ENCODE data around the gene PRSS16. TPM values are rescaled to one million over a fixed set of nuclear protein-coding genes. Genes with fewer than 3 reads are reported as not detected.
"Not testable (repeated sequence)": the region's sequence is repeated elsewhere in the genome, so short reads cannot be mapped to it uniquely, and the experiment has no call there.

The PRSS16 gene
- total RNA-seq, 2 experiments from 2014 or later = 1.5 to 2.0 TPM

DNA sequence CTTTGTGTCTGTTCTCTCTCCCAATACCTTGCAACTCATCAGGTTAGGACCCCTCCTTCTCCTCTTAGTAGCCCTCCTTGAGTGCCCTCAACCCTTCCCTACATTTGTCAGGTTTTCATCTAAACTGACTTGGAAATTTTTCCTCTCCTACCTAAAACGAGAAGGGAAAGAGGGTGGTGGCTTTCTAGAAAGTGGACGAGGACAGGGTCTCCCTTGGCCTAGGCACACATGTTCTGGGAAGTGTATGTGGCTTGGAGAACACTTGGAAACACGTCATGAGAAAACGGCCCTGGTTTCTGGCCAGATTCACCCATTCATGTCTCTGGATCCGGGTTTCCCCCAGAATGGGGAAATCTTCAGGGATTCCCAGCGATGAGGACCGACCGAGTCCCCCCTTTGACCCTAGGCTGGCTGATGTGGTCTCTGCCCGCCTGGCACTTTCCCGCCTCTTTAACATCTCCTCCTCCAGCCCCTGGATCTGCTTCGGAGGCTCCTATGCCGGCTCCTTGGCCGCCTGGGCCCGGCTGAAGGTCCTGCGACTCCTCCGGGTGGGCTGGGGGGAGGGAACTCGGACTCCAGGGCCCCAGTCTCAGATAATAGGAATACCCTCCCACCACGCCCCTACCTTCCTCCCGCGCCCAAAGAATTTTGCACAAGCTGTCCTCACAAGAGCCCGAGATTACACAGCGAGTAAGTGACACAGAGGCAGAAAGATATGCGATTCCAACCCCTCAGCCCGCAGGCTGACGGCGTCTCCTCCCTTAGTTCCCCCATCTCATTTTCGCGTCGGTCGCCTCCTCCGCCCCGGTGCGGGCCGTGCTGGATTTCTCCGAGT, 3.0 kb downstream of the PRSS16 start:
- no peaks in the 10 kb centered on the region for H3K36me3 Mint-ChIP-seq (ENCODE audit: low read depth)
- ChIA-PET CTCF (interaction anchor here (1.6 kb wide), 1 partner anchor 307 kb away, joined by 3 read pairs; no protein-coding TSS in a partner anchor), POLR2A (no interaction called here)
- ATAC-seq (no peak), DNase-seq (no peak)
- peaks cover 42% of the 10 kb centered on the region for H3K27me3 Mint-ChIP-seq
- H3K4me1 Mint-ChIP-seq = peaks cover 10% of the 10 kb centered on the region
- peak overlapping the region; percentile 23 for H3K27ac Mint-ChIP-seq
- peak overlapping the region; percentile 80 for H3K4me3 Mint-ChIP-seq
- H3K9me3 Mint-ChIP-seq (ENCODE audit: low read depth) = no peaks in the 10 kb centered on the region
- intact Hi-C loops (cut with DNase I, micrococcal nuclease) = loop anchor here in 1 of 2 experiments (1.0 kb wide), 1 partner anchor 73 kb away; no protein-coding TSS in a partner anchor

- Mint-ChIP-seq H3K36me3 (ENCODE audit: low read depth) (no peaks in the 10 kb centered on the region), H3K27me3 (peaks cover 48% of the 10 kb centered on the region), H3K4me1 (peaks cover 10% of the 10 kb centered on the region), H3K4me3 (peak overlapping the region; percentile 80), H3K9me3 (ENCODE audit: low read depth) (no peaks in the 10 kb centered on the region), H3K27ac (peak overlapping the region; percentile 23)
- intact Hi-C loops (cut with DNase I, micrococcal nuclease) = loop anchor here in 1 of 2 experiments (1.0 kb wide), 1 partner anchor 74 kb away; no protein-coding TSS in a partner anchor
- ChIA-PET POLR2A (interaction anchor here (0.6 kb wide), 1 partner anchor 656 kb away, joined by 4 read pairs; no protein-coding TSS in a partner anchor), CTCF (interaction anchor here (0.6 to 1.6 kb wide), 7 partner anchors 9 to 909 kb away, joined by 3 to 7 read pairs (median 3); no protein-coding TSS in a partner anchor)
- ATAC-seq (peak; percentile 86), DNase-seq (peak; percentile 86)
Measured at GRCh38 chr6:27251112-27251605, 3.7 kb downstream of the PRSS16 start.

- CTCF ChIA-PET = interaction anchor here (0.5 to 1.6 kb wide), 8 partner anchors 10 to 910 kb away, joined by 3 to 7 read pairs (median 3); no protein-coding TSS in a partner anchor
- peaks cover 52% of the 10 kb centered on the region for H3K27me3 Mint-ChIP-seq
- H3K27ac Mint-ChIP-seq = no peak overlapping the region
- POLR2A ChIA-PET = interaction anchor here (0.6 kb wide), 1 partner anchor 657 kb away, joined by 4 read pairs; no protein-coding TSS in a partner anchor
- no peaks in the 10 kb centered on the region for H3K9me3 Mint-ChIP-seq (ENCODE audit: low read depth)
- DNase-seq (peak; percentile 88), ATAC-seq (peak; percentile 96)
- peaks cover 10% of the 10 kb centered on the region for H3K4me1 Mint-ChIP-seq
- H3K36me3 Mint-ChIP-seq (ENCODE audit: low read depth) = no peaks in the 10 kb centered on the region
- intact Hi-C loops (cut with DNase I, micrococcal nuclease) = loop anchor here in 1 of 2 experiments (1.0 kb wide), 1 partner anchor 74 kb away; no protein-coding TSS in a partner anchor
- peak overlapping the region; percentile 80 for H3K4me3 Mint-ChIP-seq
Measured at GRCh38 chr6:27251606-27252251, 4.2 kb downstream of the PRSS16 start.

- DNase-seq (no peak), ATAC-seq (no peak)
- CTCF ChIA-PET = interaction anchor here (0.6 kb wide), 1 partner anchor 382 kb away, joined by 3 read pairs; no protein-coding TSS in a partner anchor
- Mint-ChIP-seq H3K27ac (no peak overlapping the region), H3K27me3 (peaks cover 63% of the 10 kb centered on the region), H3K4me1 (peaks cover 10% of the 10 kb centered on the region), H3K36me3 (ENCODE audit: low read depth) (no peaks in the 10 kb centered on the region), H3K9me3 (ENCODE audit: low read depth) (no peaks in the 10 kb centered on the region), H3K4me3 (no peak overlapping the region)
- POLR2A ChIA-PET = no interaction called here
- intact Hi-C loops (cut with DNase I, micrococcal nuclease) = no loop called here
Measured at GRCh38 chr6:27254566-27254965, 7.1 kb downstream of the PRSS16 start.

DNA sequence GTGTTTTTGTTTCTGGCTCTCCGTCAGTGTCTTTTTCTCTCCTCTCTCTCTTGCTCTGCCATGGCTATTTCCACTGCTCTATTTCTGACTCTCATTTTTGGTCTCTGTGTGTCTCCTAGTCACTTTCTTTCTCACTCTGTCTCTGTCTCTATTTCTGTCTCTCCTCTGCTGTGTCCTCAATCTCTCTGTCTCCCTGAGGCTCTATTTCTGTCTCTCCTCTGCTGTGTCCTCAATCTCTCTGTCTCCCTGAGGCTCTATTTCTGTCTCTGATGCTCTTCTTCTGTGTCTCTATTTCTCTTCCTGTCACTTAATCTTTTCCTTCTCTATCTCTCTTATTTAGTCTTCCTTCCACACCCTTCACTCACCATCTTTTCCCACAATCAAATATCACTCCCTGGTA, 8.4 kb downstream of the PRSS16 start:
- Mint-ChIP-seq H3K4me3 (no peak overlapping the region), H3K27ac (no peak overlapping the region), H3K36me3 (ENCODE audit: low read depth) (no peaks in the 10 kb centered on the region), H3K4me1 (peaks cover 7% of the 10 kb centered on the region), H3K9me3 (ENCODE audit: low read depth) (no peaks in the 10 kb centered on the region), H3K27me3 (peaks cover 59% of the 10 kb centered on the region)
- POLR2A ChIA-PET = no interaction called here
- intact Hi-C loops (cut with DNase I, micrococcal nuclease) = no loop called here
- CTCF ChIA-PET = interaction anchor here (0.6 to 1.1 kb wide), 2 partner anchors 9 to 15 kb away, joined by 4 read pairs; no protein-coding TSS in a partner anchor
- no peak for DNase-seq
- ATAC-seq = no peak

- POLR2A ChIA-PET = no interaction called here
- CTCF ChIA-PET = interaction anchor here (1.5 kb wide), 1 partner anchor 9 kb away, joined by 4 read pairs; no protein-coding TSS in a partner anchor
- peaks cover 51% of the 10 kb centered on the region for H3K27me3 Mint-ChIP-seq
- H3K36me3 Mint-ChIP-seq (ENCODE audit: low read depth) = no peaks in the 10 kb centered on the region
- H3K4me1 Mint-ChIP-seq = no peaks in the 10 kb centered on the region
- ATAC-seq (no peak), DNase-seq (no peak)
- H3K4me3 Mint-ChIP-seq = no peak overlapping the region
- intact Hi-C loops (cut with DNase I, micrococcal nuclease) = no loop called here
- H3K9me3 Mint-ChIP-seq (ENCODE audit: low read depth) = no peaks in the 10 kb centered on the region
- H3K27ac Mint-ChIP-seq = no peak overlapping the region
Measured at GRCh38 chr6:27260369-27260768, 12.9 kb downstream of the PRSS16 start.

- peaks cover 47% of the 10 kb centered on the region for H3K27me3 Mint-ChIP-seq
- intact Hi-C loops (cut with DNase I, micrococcal nuclease) = no loop called here
- DNase-seq = no peak
- ChIA-PET POLR2A (no interaction called here), CTCF (interaction anchor here (0.7 to 1.5 kb wide), 2 partner anchors 9 to 23 kb away, joined by 3 to 4 read pairs; no protein-coding TSS in a partner anchor)
- no peaks in the 10 kb centered on the region for H3K9me3 Mint-ChIP-seq (ENCODE audit: low read depth)
- no peak overlapping the region for H3K27ac Mint-ChIP-seq
- no peak overlapping the region for H3K4me3 Mint-ChIP-seq
- H3K4me1 Mint-ChIP-seq = no peaks in the 10 kb centered on the region
- no peaks in the 10 kb centered on the region for H3K36me3 Mint-ChIP-seq (ENCODE audit: low read depth)
- no peak for ATAC-seq
Measured at GRCh38 chr6:27260836-27261375, 13.4 kb downstream of the PRSS16 start.

DNA sequence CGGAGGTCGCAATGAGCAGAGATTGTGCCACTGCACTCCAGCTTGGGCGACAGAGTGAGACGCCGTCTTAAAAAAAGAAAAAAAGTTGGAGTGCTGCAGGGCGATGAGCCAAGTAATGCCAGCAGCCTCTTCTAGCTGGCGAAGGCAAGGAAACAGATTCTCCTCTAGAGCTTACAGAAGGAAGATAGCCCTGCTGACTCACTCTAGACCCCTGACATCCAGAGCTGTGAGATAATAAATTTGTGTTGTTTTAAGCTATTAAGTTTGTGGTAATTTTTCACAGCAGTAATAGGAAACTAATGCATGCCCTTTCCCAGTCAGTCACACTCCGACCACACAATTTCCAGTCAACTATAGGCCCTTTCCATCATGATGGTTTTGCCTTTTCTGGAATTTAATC, 16.4 kb downstream of the PRSS16 start:
- H3K9me3 Mint-ChIP-seq (ENCODE audit: low read depth) = no peaks in the 10 kb centered on the region
- DNase-seq = no peak
- no peak for ATAC-seq
- intact Hi-C loops (cut with DNase I, micrococcal nuclease) = no loop called here
- no peaks in the 10 kb centered on the region for H3K36me3 Mint-ChIP-seq (ENCODE audit: low read depth)
- ChIA-PET CTCF (interaction anchor here (0.6 to 1.0 kb wide), 3 partner anchors 29 to 232 kb away, joined by 3 read pairs; no protein-coding TSS in a partner anchor), POLR2A (no interaction called here)
- peaks cover 46% of the 10 kb centered on the region for H3K27me3 Mint-ChIP-seq
- no peak overlapping the region for H3K4me3 Mint-ChIP-seq
- no peak overlapping the region for H3K27ac Mint-ChIP-seq
- peaks cover 3% of the 10 kb centered on the region for H3K4me1 Mint-ChIP-seq

DNA sequence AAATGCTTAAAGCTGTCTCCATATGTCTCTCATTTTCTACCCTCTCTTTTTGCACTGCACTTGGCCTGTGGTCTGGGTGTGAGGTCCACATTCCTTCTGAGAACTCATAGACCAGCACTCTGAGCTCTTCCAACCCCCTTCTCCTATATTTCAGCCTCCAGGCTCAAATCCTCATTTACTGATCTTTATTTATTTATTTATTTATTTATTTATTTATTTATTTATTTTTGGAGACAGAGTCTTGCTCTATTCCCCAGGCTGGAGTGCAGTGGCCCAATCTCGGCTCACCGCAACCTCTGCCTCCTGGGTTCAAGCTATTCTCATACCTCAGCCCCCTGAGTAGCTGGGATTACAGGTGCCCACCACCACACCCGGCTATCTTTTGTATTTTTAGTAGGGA, 19.5 kb downstream of the PRSS16 start:
- ATAC-seq; H3K27ac Mint-ChIP-seq; H3K4me1 Mint-ChIP-seq; H3K9me3 Mint-ChIP-seq (ENCODE audit: low read depth); H3K4me3 Mint-ChIP-seq; H3K36me3 Mint-ChIP-seq (ENCODE audit: low read depth); DNase-seq; CTCF ChIA-PET; intact Hi-C loops (cut with DNase I, micrococcal nuclease); POLR2A ChIA-PET: not testable (repeated sequence)
- peaks cover 40% of the 10 kb centered on the region for H3K27me3 Mint-ChIP-seq

DNA sequence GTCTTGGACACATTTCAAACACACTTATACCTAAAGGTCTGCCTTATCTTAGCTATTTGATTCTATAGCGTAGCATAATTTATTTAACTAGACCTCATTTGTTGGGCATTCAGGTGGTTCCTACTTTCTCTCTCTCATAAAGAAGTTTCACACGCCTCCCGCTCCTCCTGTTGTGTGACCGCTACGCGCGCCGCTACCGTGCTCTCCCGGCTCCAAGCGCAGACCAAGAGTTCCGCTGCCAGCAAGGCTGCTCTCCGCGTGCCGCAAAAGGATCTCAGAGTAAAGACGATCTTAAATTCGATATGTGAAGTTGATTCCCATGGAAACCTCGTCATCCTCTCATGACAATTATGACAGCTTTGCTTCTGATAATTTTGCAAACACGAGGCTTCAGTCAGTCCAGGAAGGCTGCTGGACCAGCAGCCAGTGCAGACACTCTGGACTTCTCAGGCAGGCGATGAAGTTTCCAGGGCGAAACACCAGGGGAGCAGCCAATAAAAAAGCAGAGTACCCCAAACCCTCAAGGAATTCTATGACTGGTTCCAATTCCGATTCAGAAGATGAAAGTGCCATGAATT, 20.4 kb downstream of the PRSS16 start:
- DNase-seq (no peak), ATAC-seq (no peak)
- Mint-ChIP-seq H3K4me3 (peak overlapping the region; percentile 1), H3K4me1 (peaks cover 3% of the 10 kb centered on the region), H3K36me3 (ENCODE audit: low read depth) (no peaks in the 10 kb centered on the region), H3K9me3 (ENCODE audit: low read depth) (no peaks in the 10 kb centered on the region), H3K27me3 (peaks cover 45% of the 10 kb centered on the region), H3K27ac (no peak overlapping the region)
- intact Hi-C loops (cut with DNase I, micrococcal nuclease) = no loop called here
- POLR2A ChIA-PET = no interaction called here
- CTCF ChIA-PET = no interaction called here

DNA sequence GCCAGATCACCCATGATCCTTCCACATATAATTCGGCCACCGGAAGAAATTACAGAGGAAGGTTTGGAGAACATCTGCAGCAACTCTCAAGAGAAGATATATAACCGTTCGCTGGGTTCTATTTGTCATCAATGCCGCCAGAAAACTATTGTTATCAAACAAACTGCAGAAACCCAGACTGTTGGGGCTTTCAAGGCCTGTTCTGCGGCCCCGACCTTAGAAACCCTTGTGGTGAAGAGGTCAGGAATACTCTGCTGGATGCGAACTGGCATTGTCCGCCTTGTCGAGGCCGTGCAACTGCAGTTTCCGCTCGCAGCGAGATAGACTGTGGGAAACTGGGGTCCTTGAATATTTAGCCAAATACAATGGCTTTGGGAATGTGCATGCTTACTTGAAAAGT, 21.3 kb downstream of the PRSS16 start:
- Mint-ChIP-seq H3K9me3 (ENCODE audit: low read depth) (no peaks in the 10 kb centered on the region), H3K4me1 (peaks cover 3% of the 10 kb centered on the region), H3K27ac (no peak overlapping the region), H3K36me3 (ENCODE audit: low read depth) (no peaks in the 10 kb centered on the region), H3K4me3 (no peak overlapping the region), H3K27me3 (peaks cover 50% of the 10 kb centered on the region)
- intact Hi-C loops (cut with DNase I, micrococcal nuclease) = no loop called here
- ATAC-seq (no peak), DNase-seq (no peak)
- CTCF ChIA-PET = no interaction called here
- POLR2A ChIA-PET = no interaction called here

Data from activated CD4-positive, alpha-beta T cell treated with anti-CD3 and anti-CD28 coated beads for 36 hours (primary cell).